ENCODE results near the gene SIX1.

SIX1 gene

GRCh38 chr14:60655119-60655897, 6.0 kb upstream of the SIX1 start:
- no peak for DNase-seq (ENCODE audit: low read depth in 2 of 2)

- DNase-seq (ENCODE audit: low read depth in 2 of 2), result no peak
These were observed 5.1 kb upstream of the SIX1 start for GRCh38 chr14:60654334-60654821.

GRCh38 chr14:60653701-60654161, 4.5 kb upstream of the SIX1 start:
- no peak for DNase-seq (ENCODE audit: low read depth in 2 of 2)

- no peak for DNase-seq (ENCODE audit: low read depth in 2 of 2)
These were observed 3.7 kb upstream of the SIX1 start for GRCh38 chr14:60652674-60653651.

- no peak for DNase-seq (ENCODE audit: low read depth in 2 of 2)
These were observed 2.8 kb upstream of the SIX1 start for GRCh38 chr14:60651796-60652673.

GRCh38 chr14:60651086-60651795, 2.0 kb upstream of the SIX1 start:
- DNase-seq (ENCODE audit: low read depth in 2 of 2), result no peak

GRCh38 chr14:60650373-60650961, 1.2 kb upstream of the SIX1 start:
- no peak for DNase-seq (ENCODE audit: low read depth in 2 of 2)

- no peak for DNase-seq (ENCODE audit: low read depth in 2 of 2)
These were observed 647 bp upstream of the SIX1 start for GRCh38 chr14:60649875-60650372.

- no peak for DNase-seq (ENCODE audit: low read depth in 2 of 2)
These were observed 886 bp downstream of the SIX1 start for GRCh38 chr14:60648249-60648933.

GRCh38 chr14:60647837-60648248, 1.4 kb downstream of the SIX1 start:
- DNase-seq (ENCODE audit: low read depth in 2 of 2), result no peak

- DNase-seq (ENCODE audit: low read depth in 2 of 2), result no peak
These were observed 2.0 kb downstream of the SIX1 start for GRCh38 chr14:60647081-60647836.

- DNase-seq (ENCODE audit: low read depth in 2 of 2), result no peak
These were observed 3.0 kb downstream of the SIX1 start for GRCh38 chr14:60646226-60646818.

- no peak for DNase-seq (ENCODE audit: low read depth in 2 of 2)
These were observed 4.0 kb downstream of the SIX1 start for GRCh38 chr14:60645126-60645741.

- no peak for DNase-seq (ENCODE audit: low read depth in 2 of 2)
These were observed 4.6 kb downstream of the SIX1 start for GRCh38 chr14:60644666-60645065.

- no peak for DNase-seq (ENCODE audit: low read depth in 2 of 2)
These were observed 5.6 kb downstream of the SIX1 start for GRCh38 chr14:60643463-60644314.

- DNase-seq (ENCODE audit: low read depth in 2 of 2), result no peak
These were observed 6.2 kb downstream of the SIX1 start for GRCh38 chr14:60643141-60643462.
